ENCODE data around the gene TMTC1.

TMTC1 gene

DNA sequence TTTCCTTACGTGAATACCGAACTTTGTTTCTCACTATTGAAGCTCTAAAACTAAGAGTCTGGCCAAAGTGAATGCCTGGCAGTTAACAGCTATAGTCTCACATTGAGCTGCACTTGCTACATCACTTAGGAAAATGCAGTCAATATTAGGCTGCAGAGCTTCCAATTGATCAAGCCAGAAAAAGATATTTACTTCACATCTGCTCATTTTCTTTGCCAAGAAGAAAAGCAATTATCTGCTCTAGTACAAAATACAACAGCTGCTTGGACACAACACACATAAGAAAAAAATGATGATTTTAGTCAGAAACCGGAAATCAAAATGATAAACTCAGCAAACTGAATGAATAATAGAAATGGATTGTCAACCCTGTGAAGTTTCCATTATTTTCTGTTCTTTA, 45.4 kb downstream of the TMTC1 start:
- no peak for ATAC-seq
- TF ChIP-seq, protein P1, sequence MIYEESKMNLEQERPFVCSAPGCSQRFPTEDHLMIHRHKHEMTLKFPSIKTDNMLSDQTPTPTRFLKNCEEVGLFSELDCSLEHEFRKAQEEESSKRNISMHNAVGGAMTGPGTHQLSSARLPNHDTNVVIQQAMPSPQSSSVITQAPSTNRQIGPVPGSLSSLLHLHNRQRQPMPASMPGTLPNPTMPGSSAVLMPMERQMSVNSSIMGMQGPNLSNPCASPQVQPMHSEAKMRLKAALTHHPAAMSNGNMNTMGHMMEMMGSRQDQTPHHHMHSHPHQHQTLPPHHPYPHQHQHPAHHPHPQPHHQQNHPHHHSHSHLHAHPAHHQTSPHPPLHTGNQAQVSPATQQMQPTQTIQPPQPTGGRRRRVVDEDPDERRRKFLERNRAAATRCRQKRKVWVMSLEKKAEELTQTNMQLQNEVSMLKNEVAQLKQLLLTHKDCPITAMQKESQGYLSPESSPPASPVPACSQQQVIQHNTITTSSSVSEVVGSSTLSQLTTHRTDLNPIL (CRISPR knock-in tag; IDR thresholded peaks at IDR 0.05; ENCODE audit: low read depth), result no peak
- TF ChIP-seq, protein P2, sequence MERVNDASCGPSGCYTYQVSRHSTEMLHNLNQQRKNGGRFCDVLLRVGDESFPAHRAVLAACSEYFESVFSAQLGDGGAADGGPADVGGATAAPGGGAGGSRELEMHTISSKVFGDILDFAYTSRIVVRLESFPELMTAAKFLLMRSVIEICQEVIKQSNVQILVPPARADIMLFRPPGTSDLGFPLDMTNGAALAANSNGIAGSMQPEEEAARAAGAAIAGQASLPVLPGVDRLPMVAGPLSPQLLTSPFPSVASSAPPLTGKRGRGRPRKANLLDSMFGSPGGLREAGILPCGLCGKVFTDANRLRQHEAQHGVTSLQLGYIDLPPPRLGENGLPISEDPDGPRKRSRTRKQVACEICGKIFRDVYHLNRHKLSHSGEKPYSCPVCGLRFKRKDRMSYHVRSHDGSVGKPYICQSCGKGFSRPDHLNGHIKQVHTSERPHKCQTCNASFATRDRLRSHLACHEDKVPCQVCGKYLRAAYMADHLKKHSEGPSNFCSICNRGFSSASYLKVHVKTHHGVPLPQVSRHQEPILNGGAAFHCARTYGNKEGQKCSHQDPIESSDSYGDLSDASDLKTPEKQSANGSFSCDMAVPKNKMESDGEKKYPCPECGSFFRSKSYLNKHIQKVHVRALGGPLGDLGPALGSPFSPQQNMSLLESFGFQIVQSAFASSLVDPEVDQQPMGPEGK (CRISPR knock-in tag; IDR thresholded peaks at IDR 0.05; ENCODE audit: borderline replicate concordance), result no peak
- TF ChIP-seq ZFP3 (CRISPR knock-in tag; IDR thresholded peaks at IDR 0.05) (no peak), PPARA (CRISPR knock-in tag; IDR thresholded peaks at IDR 0.05; ENCODE audit: borderline replicate concordance) (no peak), CSDC2 (CRISPR knock-in tag; IDR thresholded peaks at IDR 0.05) (no peak), ZNF565 (CRISPR knock-in tag; conservative IDR thresholded peaks at IDR 0.05; ENCODE audit: low read depth) (no peak), TSHZ2 (CRISPR knock-in tag; IDR thresholded peaks at IDR 0.05) (no peak), ESRRG (CRISPR knock-in tag; IDR thresholded peaks at IDR 0.05) (no peak), SNAI2 (CRISPR knock-in tag; IDR thresholded peaks at IDR 0.05) (no peak)
- TF ChIP-seq, protein P3, sequence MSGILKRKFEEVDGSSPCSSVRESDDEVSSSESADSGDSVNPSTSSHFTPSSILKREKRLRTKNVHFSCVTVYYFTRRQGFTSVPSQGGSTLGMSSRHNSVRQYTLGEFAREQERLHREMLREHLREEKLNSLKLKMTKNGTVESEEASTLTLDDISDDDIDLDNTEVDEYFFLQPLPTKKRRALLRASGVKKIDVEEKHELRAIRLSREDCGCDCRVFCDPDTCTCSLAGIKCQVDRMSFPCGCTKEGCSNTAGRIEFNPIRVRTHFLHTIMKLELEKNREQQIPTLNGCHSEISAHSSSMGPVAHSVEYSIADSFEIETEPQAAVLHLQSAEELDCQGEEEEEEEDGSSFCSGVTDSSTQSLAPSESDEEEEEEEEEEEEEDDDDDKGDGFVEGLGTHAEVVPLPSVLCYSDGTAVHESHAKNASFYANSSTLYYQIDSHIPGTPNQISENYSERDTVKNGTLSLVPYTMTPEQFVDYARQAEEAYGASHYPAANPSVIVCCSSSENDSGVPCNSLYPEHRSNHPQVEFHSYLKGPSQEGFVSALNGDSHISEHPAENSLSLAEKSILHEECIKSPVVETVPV (CRISPR knock-in tag; IDR thresholded peaks at IDR 0.05), result no peak
- TF ChIP-seq, protein P4, sequence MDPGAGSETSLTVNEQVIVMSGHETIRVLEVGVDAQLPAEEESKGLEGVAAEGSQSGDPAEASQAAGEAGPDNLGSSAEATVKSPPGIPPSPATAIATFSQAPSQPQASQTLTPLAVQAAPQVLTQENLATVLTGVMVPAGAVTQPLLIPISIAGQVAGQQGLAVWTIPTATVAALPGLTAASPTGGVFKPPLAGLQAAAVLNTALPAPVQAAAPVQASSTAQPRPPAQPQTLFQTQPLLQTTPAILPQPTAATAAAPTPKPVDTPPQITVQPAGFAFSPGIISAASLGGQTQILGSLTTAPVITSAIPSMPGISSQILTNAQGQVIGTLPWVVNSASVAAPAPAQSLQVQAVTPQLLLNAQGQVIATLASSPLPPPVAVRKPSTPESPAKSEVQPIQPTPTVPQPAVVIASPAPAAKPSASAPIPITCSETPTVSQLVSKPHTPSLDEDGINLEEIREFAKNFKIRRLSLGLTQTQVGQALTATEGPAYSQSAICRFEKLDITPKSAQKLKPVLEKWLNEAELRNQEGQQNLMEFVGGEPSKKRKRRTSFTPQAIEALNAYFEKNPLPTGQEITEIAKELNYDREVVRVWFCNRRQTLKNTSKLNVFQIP (CRISPR knock-in tag; IDR thresholded peaks at IDR 0.05; ENCODE audit: borderline replicate concordance, low read depth), result no peak

- no peak for ATAC-seq
- TF ChIP-seq ZFP30 (CRISPR knock-in tag; IDR thresholded peaks at IDR 0.05) (no peak), ZFP3 (CRISPR knock-in tag; IDR thresholded peaks at IDR 0.05) (no peak), OSR1 (CRISPR knock-in tag; IDR thresholded peaks at IDR 0.05) (no peak), TSHZ2 (CRISPR knock-in tag; IDR thresholded peaks at IDR 0.05) (no peak), ZNF8 (CRISPR knock-in tag; IDR thresholded peaks at IDR 0.05) (no peak), ISL1 (CRISPR knock-in tag; IDR thresholded peaks at IDR 0.05) (no peak)
- TF ChIP-seq, protein P3 (CRISPR knock-in tag; IDR thresholded peaks at IDR 0.05), result no peak
Measured at GRCh38 chr12:29737644-29738043, 46.1 kb downstream of the TMTC1 start.

DNA sequence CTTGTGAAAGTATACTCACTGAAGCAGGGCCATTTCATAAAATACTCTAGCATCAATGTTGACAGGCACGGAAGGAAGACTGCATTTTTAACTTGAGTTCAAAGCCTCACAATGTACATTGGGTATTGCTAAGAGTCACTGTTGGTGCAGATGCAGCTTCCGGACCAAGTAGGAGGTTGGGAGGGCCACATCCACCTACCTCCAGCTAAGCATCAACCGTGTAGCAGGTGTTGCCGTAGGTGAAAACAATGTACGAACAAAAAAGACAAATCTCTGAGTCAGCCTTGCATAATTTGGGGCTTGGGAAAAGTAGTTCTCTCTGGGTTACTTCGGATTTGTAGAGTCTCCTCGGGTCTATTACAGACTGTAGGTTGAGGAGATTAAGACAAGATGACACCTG, 48.1 kb downstream of the TMTC1 start:
- no peak for ATAC-seq
- TF ChIP-seq TOX (CRISPR knock-in tag; IDR thresholded peaks at IDR 0.05; ENCODE audit: borderline replicate concordance) (no peak), BACH2 (CRISPR knock-in tag; IDR thresholded peaks at IDR 0.05; ENCODE audit: borderline replicate concordance) (no peak), ZFP3 (CRISPR knock-in tag; IDR thresholded peaks at IDR 0.05) (no peak), ZFP30 (CRISPR knock-in tag; IDR thresholded peaks at IDR 0.05) (no peak), ISL1 (CRISPR knock-in tag; IDR thresholded peaks at IDR 0.05) (no peak), ZNF70 (CRISPR knock-in tag; IDR thresholded peaks at IDR 0.05) (no peak), CSDC2 (CRISPR knock-in tag; IDR thresholded peaks at IDR 0.05) (no peak), SNAI2 (CRISPR knock-in tag; IDR thresholded peaks at IDR 0.05) (no peak), RARB (CRISPR knock-in tag; IDR thresholded peaks at IDR 0.05) (no peak), ESRRG (CRISPR knock-in tag; IDR thresholded peaks at IDR 0.05) (no peak)
- TF ChIP-seq, protein P4 (CRISPR knock-in tag; IDR thresholded peaks at IDR 0.05; ENCODE audit: borderline replicate concordance, low read depth), result no peak
- TF ChIP-seq, protein P2 (CRISPR knock-in tag; IDR thresholded peaks at IDR 0.05; ENCODE audit: borderline replicate concordance), result no peak
